Adrenal gland (tissue), 5 donors: ENCODE measurements around the gene TP53I13.

ENCODE experiments used
- CTCF ChIP-seq, 6 experiments: fragments of 450-650 bp in 4 of 6; fragments of 200-600 bp in 2 of 6; sonication (generic) in 1 of 6; IDR thresholded peaks; 1 replicate in 5 of 6; 2 replicates in 1 of 6; pipeline versions ENCODE4 v1.5.1 to v1.8.0; 2016 to 2021; ENCODE audit warnings: antibody characterized with exemption in 6 of 6, mild to moderate bottlenecking in 2 of 6, moderate library complexity in 1 of 6
- POLR2A ChIP-seq, 2 donors: fragments of 450-650 bp; IDR thresholded peaks; one replicate each; pipeline ENCODE4 v1.6.1; 2017; ENCODE audit warnings: antibody characterized with exemption in 2 of 2, mild to moderate bottlenecking in 2 of 2, moderate library complexity in 1 of 2
- donor health status: DM: no; HTN: no; CAD: no.

GRCh38 chr17:29557085-29557738 is 11.3 kb upstream of the TP53I13 start:
- TF ChIP-seq CTCF (IDR thresholded peaks at IDR 0.05), result no peak
- no peak for TF ChIP-seq POLR2A (IDR thresholded peaks at IDR 0.05)
